ENCODE data around the gene R3HDML.
"Not testable (repeated sequence)": the region's sequence is repeated elsewhere in the genome, so short reads cannot be mapped to it uniquely, and the experiment has no call there.

The R3HDML gene

GRCh38 chr20:44336725-44337380 is at the start of gene R3HDML:
R3HDML (plus strand) TSS chr20:44337043; CDS start chr20:44337158, 115 bp downstream.
- DNase-seq, result no peak

- DNase-seq, result no peak
Measured at GRCh38 chr20:44287272-44288097, 49.4 kb upstream of the R3HDML start.

GRCh38 chr20:44288252-44288651 is 48.6 kb upstream of the R3HDML start:
- no peak for DNase-seq

- DNase-seq, result no peak
Measured at GRCh38 chr20:44291754-44292153, 45.1 kb upstream of the R3HDML start.

- DNase-seq, result peak; percentile 67
Measured at GRCh38 chr20:44296011-44296410, 40.8 kb upstream of the R3HDML start.

GRCh38 chr20:44297721-44298120 is 39.1 kb upstream of the R3HDML start:
- DNase-seq, result no peak

GRCh38 chr20:44299011-44299535 is 37.8 kb upstream of the R3HDML start:
- not testable (repeated sequence) for DNase-seq

- no peak for DNase-seq
Measured at GRCh38 chr20:44301285-44301684, 35.6 kb upstream of the R3HDML start.

GRCh38 chr20:44302026-44302669 is 34.7 kb upstream of the R3HDML start:
- DNase-seq, result no peak

GRCh38 chr20:44302736-44303135 is 34.1 kb upstream of the R3HDML start:
- DNase-seq, result no peak

- no peak for DNase-seq
Measured at GRCh38 chr20:44304383-44304782, 32.5 kb upstream of the R3HDML start.

GRCh38 chr20:44306927-44307326 is 29.9 kb upstream of the R3HDML start:
- DNase-seq, result no peak

- no peak for DNase-seq
Measured at GRCh38 chr20:44309763-44310663, 26.8 kb upstream of the R3HDML start.

GRCh38 chr20:44310664-44311639 is 25.9 kb upstream of the R3HDML start, which contains the start of gene FITM2:
FITM2 (minus strand) TSS chr20:44311202; CDS start chr20:44311148, 54 bp downstream.
- DNase-seq, result peak; percentile 26

- no peak for DNase-seq
Measured at GRCh38 chr20:44314870-44315269, 22.0 kb upstream of the R3HDML start.

- DNase-seq, result no peak
Measured at GRCh38 chr20:44319839-44320422, 16.9 kb upstream of the R3HDML start.

GRCh38 chr20:44324343-44324742 is 12.5 kb upstream of the R3HDML start:
- DNase-seq, result no peak

- no peak for DNase-seq
Measured at GRCh38 chr20:44326391-44327159, 10.3 kb upstream of the R3HDML start.

- not testable (repeated sequence) for DNase-seq
Measured at GRCh38 chr20:44327748-44328147, 9.1 kb upstream of the R3HDML start.

GRCh38 chr20:44328428-44328827 is 8.4 kb upstream of the R3HDML start:
- DNase-seq, result no peak

All from NCI-H187 treated with DMSO at 0.1 percent for 48 hours (cell line).